Stimulated activated CD8-positive, alpha-beta memory T cell treated with anti-CD3 and anti-CD28 coated beads, Interleukin-7, amount 100 ng/mL, for 24 hours (primary cell): Measurements from ENCODE around the gene EFCAB5.
"Not testable (repeated sequence)": the region's sequence is repeated elsewhere in the genome, so short reads cannot be mapped to it uniquely, and the experiment has no call there.

Source experiments
- DNase-seq: peaks from one replicate; pipeline ENCODE4 v3.0.0-alpha.2; 2020; ENCODE audit warnings: low read depth

The EFCAB5 gene

DNA sequence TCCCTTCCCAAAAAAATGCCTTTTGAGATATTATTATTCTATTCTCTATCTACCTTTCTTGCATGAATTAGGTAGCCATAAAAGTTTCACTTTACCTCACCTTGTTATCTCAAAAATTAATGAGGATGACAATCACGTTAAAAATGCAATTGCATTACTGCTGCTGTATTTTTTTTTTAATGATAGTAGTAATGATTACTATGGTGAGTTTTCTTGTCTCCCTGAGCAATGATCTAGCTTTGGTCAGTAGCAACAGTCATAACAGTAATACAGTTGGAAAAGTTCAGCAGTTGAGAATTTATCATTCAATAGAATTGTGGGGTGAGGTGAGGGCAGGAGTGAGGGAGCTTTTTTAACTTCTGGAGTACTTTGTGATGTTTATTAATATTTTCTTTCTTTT is at the start of gene EFCAB5:
Gene EFCAB5 (plus strand): TSS at position 301 of the 400 bp plus-strand sequence. CDS start 163 bp downstream, outside the sequence.
- DNase-seq = no peak

DNA sequence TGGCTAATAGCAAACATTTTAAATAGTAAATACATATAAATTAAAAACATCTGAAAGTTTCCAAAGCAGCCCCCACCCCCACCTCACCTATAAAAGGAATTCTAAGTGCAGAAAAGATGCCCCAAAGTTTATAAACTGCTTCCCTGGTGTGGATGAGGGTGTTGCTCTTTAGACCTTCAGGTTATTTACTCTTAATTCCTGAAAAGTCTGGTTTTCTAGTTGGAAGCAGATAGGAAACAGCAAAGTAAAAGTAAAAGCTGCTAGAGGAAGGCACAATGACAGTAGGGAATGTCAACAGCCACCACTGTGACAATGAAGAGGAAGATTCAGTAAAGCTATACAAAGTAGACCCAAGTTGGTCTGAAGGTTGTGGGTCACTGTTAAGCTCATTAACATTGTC is 49.2 kb upstream of the EFCAB5 start:
- no peak for DNase-seq

DNA sequence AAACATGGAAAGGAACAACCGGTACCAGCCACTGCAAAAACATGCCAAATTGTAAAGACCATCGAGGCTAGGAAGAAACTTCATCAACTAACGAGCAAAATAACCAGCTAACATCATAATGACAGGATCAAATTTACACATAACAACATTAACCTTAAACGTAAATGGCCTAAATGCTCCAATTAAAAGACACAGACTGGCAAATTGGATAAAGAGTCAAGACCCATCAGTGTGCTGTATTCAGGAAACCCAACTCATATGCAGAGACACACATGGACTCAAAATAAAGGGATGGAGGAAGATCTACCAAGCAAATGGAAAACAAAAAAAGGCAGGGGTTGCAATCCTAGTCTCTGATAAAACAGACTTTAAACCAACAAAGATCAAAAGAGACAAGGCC is 44.3 kb upstream of the EFCAB5 start:
- DNase-seq = not testable (repeated sequence)

DNA sequence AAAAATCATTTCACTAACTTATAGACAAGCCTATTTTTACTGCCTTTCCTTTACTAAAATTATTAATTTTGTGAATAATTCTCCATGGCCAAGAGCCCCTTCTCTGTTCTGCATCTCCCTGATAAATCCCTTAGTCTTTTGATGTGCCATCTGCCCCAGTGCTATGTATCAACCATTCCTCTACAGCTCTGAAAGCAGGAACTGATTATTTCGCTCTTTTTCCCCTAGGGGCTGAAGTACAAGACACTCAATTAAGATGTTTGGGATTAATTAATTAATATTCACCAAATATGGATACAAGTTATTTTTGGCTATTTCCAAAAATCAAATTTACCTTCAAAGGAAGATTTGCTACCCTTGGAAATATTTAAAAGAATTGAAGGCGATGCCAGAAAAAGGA is 38.0 kb upstream of the EFCAB5 start:
- DNase-seq = no peak

DNA sequence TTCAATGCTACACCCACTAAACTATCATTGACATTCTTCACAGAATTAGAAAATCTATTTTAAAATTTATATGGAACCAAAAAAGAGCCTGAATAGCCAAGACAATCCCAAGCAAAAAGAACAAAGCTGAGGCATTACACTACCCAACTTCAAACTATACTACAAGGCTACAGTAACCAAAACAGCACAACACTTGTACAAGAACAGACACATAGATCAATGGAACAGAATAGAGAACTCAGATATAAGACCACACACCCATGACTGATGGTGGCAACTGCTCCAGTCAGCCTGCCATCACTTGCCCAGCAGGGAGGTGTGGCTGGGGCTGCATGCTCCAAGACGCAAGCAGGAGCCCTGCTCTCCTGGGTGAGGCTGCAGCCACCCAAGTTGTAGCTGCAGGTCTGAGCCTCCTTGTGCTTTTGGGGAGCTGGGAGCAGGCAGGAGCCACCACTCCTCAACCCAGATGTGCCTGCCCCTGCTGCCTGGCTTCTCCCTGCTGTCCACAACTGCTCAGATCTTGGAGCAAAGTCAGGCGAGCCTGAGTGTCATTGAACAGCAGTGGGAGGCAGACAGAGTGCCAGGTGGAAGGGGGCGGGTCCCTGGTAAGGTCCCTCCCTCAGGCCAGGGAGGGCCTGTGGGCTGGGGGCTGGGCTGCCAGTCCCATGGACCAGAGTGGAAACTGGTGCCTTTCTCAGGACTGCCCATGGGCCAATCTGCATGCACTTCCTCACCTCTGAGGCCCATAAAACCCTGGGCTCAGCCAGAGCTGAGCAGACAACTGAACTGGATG is 36.2 kb upstream of the EFCAB5 start:
- no peak for DNase-seq

DNA sequence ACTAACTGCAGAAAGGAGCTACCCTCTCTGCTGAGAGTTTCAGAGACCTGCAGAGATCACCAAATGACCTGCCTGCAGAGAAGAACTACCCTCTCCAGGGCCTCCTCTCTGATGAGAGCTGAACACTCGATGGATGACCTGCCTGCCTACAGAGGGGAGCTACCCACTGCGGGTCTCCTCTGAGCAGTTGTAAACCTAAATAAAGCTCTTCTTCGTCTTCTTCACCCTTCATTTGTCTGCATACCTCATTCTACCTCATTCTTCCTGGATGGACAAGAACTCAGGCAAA is 35.6 kb upstream of the EFCAB5 start:
- DNase-seq = no peak

DNA sequence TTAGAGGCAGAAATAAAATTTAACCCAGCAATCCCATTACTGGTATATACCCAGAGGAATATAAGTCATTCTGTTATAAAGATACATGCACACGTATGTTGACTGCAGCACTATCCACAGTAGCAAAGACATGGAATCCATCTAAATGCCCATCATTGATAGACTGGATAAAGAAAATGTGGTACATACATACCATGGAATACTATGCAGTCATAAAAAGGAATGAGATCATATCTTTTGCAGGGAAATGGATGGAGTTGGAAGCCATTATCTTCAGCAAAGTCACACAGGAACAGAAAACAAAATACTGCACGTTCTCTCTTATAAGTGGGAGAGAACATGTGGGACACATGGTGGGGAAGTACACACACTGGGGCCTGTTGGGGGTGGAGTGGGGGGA is 34.5 kb upstream of the EFCAB5 start:
- no peak for DNase-seq

DNA sequence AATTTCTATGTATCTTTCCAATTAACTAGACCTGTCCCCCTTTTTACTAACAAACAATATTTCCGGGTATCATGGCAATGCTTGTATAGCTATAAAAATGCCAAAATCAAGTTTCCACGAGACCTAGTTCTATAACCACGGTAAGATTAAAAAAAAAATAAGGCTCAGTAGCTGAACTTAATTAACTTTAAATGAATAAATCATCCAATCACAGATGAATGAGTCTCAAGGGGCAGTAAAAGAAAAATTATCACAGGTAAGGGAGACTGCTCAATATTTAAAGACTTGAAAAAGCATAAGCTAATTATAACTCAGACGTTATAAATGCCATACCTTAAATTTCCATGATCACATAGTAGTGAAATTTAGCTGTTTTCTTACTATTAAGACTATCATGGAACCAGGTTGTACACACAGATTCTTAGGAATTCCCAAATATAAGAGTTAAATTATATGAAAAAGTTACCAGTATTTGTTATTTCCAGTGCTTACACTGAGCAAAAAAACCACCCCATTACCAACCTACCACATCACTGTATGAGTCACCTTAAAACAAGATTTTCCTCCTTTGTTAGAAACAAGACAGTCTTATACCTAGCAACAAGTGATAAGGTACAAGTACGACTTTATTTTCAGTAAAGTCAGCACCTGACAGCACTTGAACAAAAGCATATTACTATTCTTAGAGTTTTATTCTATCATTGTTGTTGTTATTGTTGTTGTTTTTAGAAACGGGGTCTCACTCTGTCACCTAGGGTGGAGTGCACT is 32.0 kb upstream of the EFCAB5 start:
- no peak for DNase-seq

DNA sequence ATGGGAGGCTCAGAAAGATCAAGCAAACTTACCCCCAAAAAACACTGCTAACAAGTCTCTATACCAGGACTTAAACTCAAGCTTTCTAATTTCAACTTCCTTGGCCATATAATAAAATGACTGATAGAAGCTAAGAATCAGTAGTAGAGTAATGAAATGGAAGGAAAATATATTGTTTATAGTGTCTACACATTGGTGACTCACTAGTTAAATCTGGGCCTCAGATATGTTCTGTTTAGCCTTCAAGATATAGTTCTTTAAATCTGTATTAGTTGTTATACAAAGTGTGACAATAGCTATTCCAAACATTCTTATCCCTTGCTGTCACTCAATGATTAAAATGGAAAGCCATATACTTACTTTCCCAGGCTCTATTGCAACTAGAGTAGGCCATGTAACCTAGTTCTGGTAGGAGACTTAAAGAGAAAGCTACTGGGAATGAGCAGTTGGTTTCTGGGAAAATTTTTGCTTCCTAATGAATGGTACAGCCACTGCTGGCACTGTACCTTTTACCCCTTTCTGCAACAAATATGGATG is 29.7 kb upstream of the EFCAB5 start:
- DNase-seq = no peak

DNA sequence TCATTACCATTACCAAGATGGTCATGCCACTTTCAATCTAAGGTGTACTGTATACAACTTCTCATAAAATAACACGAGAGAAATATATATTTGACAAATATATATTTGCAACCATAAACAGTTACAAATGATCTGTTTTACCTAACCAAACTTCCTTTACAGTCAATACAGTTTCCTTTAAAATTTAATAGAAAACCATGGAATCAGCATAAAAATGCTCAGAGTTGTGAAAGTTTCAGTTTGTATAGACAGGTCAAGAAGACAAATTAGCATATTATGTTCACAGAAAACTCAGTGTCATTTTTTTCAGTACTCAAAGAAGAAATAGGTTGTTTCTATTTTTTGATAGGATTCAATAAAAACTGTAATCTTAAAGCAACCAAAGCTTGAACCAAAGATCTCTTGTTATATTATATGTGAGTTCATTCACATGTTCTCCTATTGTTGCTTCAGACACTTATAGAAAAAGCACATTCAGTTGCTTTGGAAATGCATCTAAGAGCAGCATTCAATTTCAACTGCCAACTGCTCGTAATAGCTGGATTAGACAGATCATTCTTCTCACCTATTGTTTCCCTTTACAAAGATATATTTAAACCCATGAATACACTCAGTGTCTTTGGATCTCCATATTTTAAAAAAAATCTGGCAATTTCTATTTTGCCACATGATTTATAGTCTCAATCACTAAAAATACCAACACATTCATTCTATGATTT is 26.5 kb upstream of the EFCAB5 start:
- no peak for DNase-seq

DNA sequence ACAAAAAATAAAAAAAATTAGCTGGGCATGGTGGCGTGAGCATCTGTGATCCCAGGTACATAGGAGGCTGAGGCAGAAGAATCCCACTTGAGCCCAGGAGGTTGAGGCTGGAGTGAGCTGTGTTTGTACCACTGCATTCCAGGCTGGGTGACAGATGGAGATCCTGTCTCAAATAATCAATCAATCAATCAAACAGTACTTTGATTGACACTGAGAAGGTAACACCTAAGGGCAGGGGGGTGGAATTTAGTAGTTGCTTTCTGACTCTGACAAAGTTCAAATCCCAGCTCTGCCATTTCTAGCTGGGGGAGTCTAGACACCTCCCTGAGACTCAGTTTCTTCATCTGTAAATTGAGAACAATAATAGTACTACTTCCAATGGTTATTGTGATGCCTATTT is 23.4 kb upstream of the EFCAB5 start:
- DNase-seq = no peak

DNA sequence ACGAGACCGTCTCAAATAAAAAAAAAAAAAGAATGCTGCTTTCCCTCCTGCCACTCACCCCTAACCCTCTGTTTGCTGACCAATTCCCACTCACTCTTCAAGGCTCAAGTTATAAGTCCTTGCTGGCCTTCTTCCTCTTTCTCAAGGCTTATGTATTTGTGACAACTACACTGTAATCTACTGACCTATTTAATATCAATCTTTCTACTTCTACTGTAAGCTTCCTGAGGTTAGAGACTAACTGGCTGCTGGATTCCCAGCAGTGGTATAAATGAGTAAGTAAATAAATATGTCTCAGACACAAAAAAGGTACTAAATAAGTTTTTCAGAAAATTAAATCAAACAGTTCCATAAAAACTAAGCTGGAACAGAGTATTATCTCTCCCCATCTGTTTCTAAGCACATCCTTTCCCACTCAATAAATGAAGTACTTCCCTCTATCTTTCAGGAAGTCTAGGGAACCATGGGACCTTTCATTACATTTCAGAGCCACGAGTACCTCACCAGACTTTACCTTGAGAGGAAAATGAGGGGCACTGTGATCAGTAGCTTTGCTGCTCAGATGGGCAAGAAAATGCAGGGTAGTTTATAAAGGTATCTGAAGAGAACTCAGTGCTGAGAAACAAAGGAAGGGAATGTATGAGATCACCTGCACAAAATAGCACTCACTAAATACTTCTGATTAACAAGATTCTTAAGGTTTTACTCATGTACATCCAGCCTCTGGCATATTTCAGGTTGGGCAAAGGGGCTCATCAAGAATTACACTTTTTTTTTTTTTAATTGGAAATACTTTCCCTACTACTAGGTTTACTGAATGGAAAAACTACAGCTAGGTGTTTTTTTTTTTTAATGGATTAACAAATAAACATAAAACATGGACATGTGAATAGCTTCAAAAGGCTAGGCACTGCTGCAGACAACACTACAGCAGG is 22.2 kb upstream of the EFCAB5 start:
- no peak for DNase-seq

DNA sequence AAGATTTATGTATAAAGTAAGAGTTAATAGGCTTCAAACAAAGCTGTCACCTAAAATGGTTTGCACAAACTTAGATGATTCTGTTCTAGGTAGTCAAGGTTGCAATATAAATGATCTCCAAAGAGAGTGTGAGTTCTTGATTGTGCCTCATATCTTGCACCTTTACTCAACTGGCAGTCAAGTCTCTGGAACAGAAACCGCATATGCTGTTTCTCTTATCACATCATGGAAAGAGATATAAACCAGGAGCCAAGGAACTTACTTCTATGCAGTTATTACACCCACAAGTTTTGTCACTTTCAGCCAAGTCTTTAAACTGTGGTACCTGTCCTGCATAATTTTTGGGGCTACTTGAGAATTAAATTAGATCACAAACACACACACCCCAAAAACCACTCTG is 16.6 kb upstream of the EFCAB5 start:
- no peak for DNase-seq

DNA sequence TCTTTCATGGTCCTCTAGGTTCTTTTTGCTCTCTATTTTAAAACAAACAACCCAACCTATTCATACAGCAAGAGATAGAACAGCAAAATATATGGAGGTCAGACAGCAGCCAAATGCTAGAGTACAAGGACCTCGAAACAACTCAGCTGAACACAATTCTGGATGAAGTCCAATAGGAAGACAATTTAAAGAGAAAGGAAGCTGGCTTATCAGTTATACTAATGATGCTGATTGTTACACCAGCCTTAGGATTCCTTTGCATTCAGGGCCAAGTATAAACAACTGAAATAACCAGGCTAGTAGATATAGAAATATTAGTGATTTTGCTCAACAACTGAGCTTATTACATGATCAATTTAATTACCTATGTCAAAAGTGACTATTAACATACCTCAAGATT is 13.9 kb upstream of the EFCAB5 start:
- DNase-seq = no peak

DNA sequence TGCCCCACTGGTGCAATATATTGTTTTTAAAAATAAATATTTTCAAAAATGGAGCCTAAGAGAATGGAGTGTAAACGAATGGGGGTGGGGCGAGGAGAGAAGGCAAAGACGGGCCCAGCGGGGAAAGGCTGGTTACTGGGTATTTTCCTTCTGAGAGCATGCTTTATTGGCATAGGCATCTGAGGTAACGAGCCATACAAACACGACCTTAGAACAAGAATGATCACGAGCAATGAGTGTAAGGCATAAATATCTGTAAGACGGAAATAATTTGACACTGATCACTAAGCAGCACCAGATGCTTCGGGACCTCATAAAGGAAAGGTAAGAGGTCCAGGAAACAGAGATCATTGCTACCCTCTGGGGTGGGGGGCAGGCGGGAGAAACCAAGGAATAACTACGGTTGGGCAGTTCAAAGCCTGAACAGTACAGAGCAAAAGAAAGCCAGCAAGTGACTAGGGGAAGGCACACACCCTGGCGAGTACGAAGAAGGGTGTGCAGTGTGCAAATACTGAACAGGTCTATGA is 12.4 kb upstream of the EFCAB5 start:
- no peak for DNase-seq

DNA sequence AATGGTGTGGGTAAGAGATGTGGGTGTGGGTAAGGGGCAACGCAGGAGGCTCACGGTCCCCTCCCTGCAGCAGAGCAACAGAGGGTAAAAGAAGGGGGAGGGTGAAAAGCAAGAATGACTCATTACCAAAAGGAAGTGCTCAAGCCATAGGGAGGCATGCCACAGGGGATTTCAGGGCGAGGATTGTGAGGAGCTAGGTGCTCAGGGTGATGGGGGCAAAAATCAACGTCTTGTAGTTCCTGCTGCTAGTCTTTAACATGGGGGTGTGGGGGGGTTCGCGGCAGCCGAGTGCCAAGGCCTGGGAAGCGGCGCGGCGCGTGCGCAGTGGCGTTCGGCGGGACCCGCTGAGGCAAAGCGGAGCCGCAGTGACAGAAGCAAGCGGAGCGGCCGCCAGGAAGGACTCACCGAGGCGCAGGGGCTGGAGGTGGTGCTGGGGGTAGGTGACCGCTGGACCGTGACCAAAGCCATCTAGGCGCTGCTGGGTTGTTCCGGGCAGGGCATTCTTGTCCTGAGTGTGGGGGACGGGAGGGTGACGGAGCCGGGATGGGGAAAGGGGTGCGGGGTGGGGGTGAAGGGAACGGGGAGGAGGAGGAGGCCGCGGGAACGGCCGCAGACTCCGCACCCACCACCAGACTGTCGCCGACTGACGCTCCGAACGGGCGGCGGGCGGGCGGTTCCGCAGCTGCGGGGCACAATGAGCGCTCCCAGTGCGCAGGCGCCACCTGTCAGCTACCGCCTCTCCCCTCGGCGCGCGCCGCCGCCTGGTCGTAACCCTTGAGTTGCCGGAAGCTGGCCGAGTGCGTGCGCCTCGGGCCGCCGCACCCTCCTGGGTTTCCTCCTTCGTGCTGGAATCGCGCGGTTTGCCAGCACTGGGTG is 11.7 kb upstream of the EFCAB5 start, which contains the start of gene SSH2:
Gene SSH2 (minus strand): TSS at position 696 of the 876 bp plus-strand sequence. CDS start 228 bp downstream, at position 468.
- DNase-seq = peak; percentile 73

DNA sequence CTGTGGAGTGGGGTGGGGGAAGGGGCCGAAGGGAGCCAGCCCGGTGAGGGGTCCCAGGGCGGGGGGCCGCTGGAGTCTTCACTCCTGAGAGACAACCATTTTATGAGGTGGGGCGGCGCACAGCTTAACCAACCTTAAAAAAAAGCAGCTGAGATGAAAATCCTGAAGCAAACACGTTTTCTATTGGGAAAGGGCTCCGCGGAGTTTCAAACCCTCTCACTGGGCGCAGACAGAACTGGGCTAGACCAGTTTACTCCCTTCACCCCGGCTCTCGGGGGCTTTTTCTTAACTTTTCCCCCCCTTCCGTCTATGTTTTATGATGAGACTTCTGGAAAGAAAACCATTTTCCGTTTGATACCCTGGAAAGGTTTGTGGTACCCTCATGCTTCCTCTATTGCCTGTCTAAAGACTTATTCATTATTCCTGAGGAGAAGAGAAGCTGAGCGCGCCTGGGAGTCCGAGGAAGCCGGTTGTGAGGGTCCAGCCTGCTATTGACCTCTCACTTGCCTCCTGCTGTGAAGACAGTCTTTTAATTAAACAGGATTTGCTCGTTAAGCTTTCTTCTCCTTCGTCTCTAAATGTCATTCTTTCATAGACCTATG is 10.9 kb upstream of the EFCAB5 start:
- no peak for DNase-seq

DNA sequence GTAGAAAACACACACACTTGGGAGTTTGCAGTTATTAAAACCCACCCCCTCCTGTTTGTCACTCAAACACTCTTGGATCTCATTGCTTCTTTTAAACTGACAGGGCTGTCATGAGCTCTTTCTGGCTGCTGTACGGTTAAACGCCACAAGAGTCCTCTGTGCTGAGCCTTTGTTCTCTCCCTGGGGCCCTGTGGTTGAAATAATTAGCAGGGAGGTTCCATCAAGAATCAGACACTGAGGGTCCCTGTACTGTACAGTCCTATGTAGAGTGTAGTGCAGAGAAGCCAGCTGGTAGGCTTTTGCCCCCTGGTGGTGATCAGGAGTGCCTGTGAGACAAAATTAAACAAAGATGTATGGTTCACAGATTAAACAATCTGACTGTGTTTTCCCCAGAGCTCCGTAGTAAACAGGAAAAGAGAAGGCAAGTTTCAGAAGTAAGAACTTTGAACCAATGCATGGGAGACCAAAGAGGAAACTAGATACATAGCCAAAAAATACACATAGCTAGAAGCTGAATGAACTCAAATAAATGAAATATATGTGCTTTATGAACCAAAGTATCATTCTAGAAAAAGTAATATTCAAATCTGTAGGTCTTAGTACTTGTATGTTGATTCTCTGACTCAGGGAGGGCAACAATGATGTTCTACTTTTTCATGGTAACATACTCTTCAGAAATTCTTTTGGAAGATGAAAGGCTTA is 10.1 kb upstream of the EFCAB5 start:
- DNase-seq = peak; percentile 25

DNA sequence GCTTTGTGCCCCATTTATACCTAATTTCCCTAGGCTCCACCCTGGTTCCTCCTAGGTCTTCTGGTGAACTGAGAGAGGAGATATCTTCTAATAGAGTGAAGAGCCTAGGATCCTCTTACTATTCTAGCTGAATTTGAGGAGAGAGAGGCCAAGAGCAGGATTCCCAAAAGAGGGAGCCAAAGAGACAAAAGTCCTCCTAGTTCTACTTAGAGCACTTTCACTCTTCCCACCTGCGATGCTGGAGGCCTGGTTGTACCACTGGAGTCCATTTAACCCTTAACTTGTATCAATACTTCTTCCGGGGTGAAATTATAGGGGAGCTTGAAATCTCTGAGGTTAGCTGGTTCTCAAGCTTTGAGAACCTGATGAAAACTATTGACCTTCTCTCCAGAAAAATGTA is 8.1 kb upstream of the EFCAB5 start:
- DNase-seq = no peak
